Endometrial microvascular endothelial cells (primary cell): ENCODE measurements around the gene DBN1. TPM values are rescaled to one million over a fixed set of nuclear protein-coding genes. Genes with fewer than 3 reads are reported as not detected.

Experiments
- in situ Hi-C: cut with HindIII; loops from 2 replicates; pipeline ENCODE4 v1.10.0; 2017; ENCODE audit warnings: low sequenced_read_pairs, low pct_unique_long_range_greater_than_20kb; ENCODE audit errors: inconsistent ontology term
- total RNA-seq: library from RNA; depleted of rRNA; stranded (reverse); fragments of >200 nt; gene quantifications from one replicate; pipeline ENCODE4 v1.2.3, GENCODE V29; 2015; ENCODE audit errors: inconsistent ontology term

Gene DBN1
- total RNA-seq, 1 donor from 2014 or later = 286 TPM

- in situ Hi-C loops = no loop called here
These were observed 5.5 kb upstream of the DBN1 start for GRCh38 chr5:177478711-177479646.

GRCh38 chr5:177477701-177478477 lies 4.5 kb upstream of the DBN1 start:
- in situ Hi-C loops = no loop called here

GRCh38 chr5:177476531-177477233 lies 3.2 kb upstream of the DBN1 start:
- in situ Hi-C loops = no loop called here

- in situ Hi-C loops = no loop called here
These were observed 2.4 kb upstream of the DBN1 start for GRCh38 chr5:177475563-177476427.

- in situ Hi-C loops = no loop called here
These were observed 1.6 kb upstream of the DBN1 start for GRCh38 chr5:177474846-177475562.

GRCh38 chr5:177474002-177474476 lies 605 bp upstream of the DBN1 start:
- in situ Hi-C loops = no loop called here

GRCh38 chr5:177472460-177473442 lies 683 bp downstream of the DBN1 start:
- in situ Hi-C loops = no loop called here

- in situ Hi-C loops = no loop called here
These were observed 1.7 kb downstream of the DBN1 start for GRCh38 chr5:177471610-177472356.

GRCh38 chr5:177470759-177471536 lies 2.5 kb downstream of the DBN1 start:
- in situ Hi-C loops = no loop called here

GRCh38 chr5:177469750-177470525 lies 3.5 kb downstream of the DBN1 start:
- in situ Hi-C loops = no loop called here

GRCh38 chr5:177468685-177469628 lies 4.5 kb downstream of the DBN1 start:
- in situ Hi-C loops = no loop called here

GRCh38 chr5:177468329-177468684 lies 5.1 kb downstream of the DBN1 start:
- in situ Hi-C loops = no loop called here

GRCh38 chr5:177467436-177467835 lies 6.0 kb downstream of the DBN1 start:
- in situ Hi-C loops = no loop called here

GRCh38 chr5:177466861-177467260 lies 6.6 kb downstream of the DBN1 start:
- in situ Hi-C loops = no loop called here
